Tibial nerve (tissue), 4 donors: ENCODE data around the gene TRMT44.

ENCODE experiments used
- CTCF ChIP-seq, 5 experiments: fragments of 200-600 bp in 3 of 5; fragments of 450-650 bp in 2 of 5; sonication (generic) in 3 of 5; IDR thresholded peaks; one replicate each; pipeline ENCODE4 v1.5.1; 2016 to 2019; ENCODE audit warnings: antibody characterized with exemption in 5 of 5, mild to moderate bottlenecking in 3 of 5, moderate library complexity in 2 of 5
- EP300 ChIP-seq, 2 donors: sonication (generic); formaldehyde crosslinking; IDR thresholded peaks; one replicate each; pipeline ENCODE4 v1.6.1; 2017; ENCODE audit warnings: antibody characterized with exemption in 2 of 2, mild to moderate bottlenecking in 1 of 2
- POLR2A ChIP-seq, 2 donors: fragments of 450-650 bp; IDR thresholded peaks; one replicate each; pipeline ENCODE4 v1.6.1; 2017; ENCODE audit warnings: antibody characterized with exemption in 2 of 2, mild to moderate bottlenecking in 2 of 2, moderate library complexity in 2 of 2

GRCh38 chr4:8523175-8523574, 82.6 kb downstream of the TRMT44 start:
- TF ChIP-seq POLR2A (IDR thresholded peaks at IDR 0.05) = no peak
- TF ChIP-seq CTCF (IDR thresholded peaks at IDR 0.05) = no peak
- TF ChIP-seq EP300 (IDR thresholded peaks at IDR 0.05) = no peak
